Activated CD8-positive, alpha-beta T cell treated with anti-CD3 and anti-CD28 coated beads, Interleukin-2, amount 10 ng/mL, durations not matched to agents 7 days and 5 days (primary cell): ENCODE data around the gene METTL24. TPM values are rescaled to one million over a fixed set of nuclear protein-coding genes. Genes with fewer than 3 reads are reported as not detected.
"Not testable (repeated sequence)": the region's sequence is repeated elsewhere in the genome, so short reads cannot be mapped to it uniquely, and the experiment has no call there.

Experiments used
- ATAC-seq: fragments of 150-1000 bp; cut with Tn5 transposase; one replicate; pipeline ENCODE4 v1.10.0; 2021; ENCODE audit warnings: moderate library complexity
- CTCF ChIA-PET: fragments of 350-600 bp; sonication (Branson Sonifier 250); formaldehyde crosslinking; loops from one replicate; lab custom pipeline; 2021; ENCODE audit warnings: antibody characterized with exemption; lab: Charles Lee
- POLR2A ChIA-PET: fragments of 350-600 bp; sonication (Branson Sonifier 250); formaldehyde crosslinking; loops from one replicate; lab custom pipeline; 2021; ENCODE audit warnings: antibody characterized with exemption; lab: Charles Lee
- DNase-seq: peaks from one replicate; pipeline ENCODE4 v3.0.0-alpha.2; 2020
- H3K27ac Mint-ChIP-seq: one replicate; pipeline ENCODE4 v1.8.0; 2021; ENCODE audit warnings: mild to moderate bottlenecking, mixed read lengths
- H3K27me3 Mint-ChIP-seq: one replicate; pipeline ENCODE4 v1.8.0; 2021; ENCODE audit warnings: low read depth, mixed read lengths
- H3K36me3 Mint-ChIP-seq: one replicate; pipeline ENCODE4 v1.8.0; 2021; ENCODE audit warnings: low read depth, mixed read lengths
- H3K4me1 Mint-ChIP-seq: one replicate; pipeline ENCODE4 v1.8.0; 2021; ENCODE audit warnings: low read depth, mixed read lengths
- H3K4me3 Mint-ChIP-seq: one replicate; pipeline ENCODE4 v1.8.0; 2021; ENCODE audit warnings: mild to moderate bottlenecking, mixed read lengths
- H3K9me3 Mint-ChIP-seq: one replicate; pipeline ENCODE4 v1.8.0; 2022; ENCODE audit warnings: mixed read lengths; ENCODE audit not compliant: insufficient read depth
- total RNA-seq, 2 experiments: library from RNA; stranded (reverse); gene quantifications; one replicate each; pipeline ENCODE4 v1.2.3, GENCODE V29; 2021

METTL24 gene
- total RNA-seq, 2 experiments from 2014 or later = not detected

GRCh38 chr6:110358553-110359160 is 508 bp upstream of the METTL24 start:
- ATAC-seq (no peak), DNase-seq (no peak)
- Mint-ChIP-seq H3K36me3 (no peaks in the 10 kb centered on the region), H3K4me1 (peaks cover 6% of the 10 kb centered on the region), H3K4me3 (peak overlapping the region; percentile 10), H3K27ac (no peak overlapping the region), H3K9me3 (no peaks in the 10 kb centered on the region), H3K27me3 (peaks cover 32% of the 10 kb centered on the region)
- ChIA-PET POLR2A (no interaction called here), CTCF (no interaction called here)

- Mint-ChIP-seq H3K9me3 (no peaks in the 10 kb centered on the region), H3K36me3 (no peaks in the 10 kb centered on the region), H3K4me1 (peaks cover 6% of the 10 kb centered on the region), H3K27me3 (peaks cover 35% of the 10 kb centered on the region), H3K4me3 (peak overlapping the region; percentile 73), H3K27ac (no peak overlapping the region)
- ChIA-PET POLR2A (no interaction called here), CTCF (no interaction called here)
- peak; percentile 13 for ATAC-seq
- no peak for DNase-seq
These were observed 868 bp downstream of the METTL24 start for GRCh38 chr6:110357298-110357663.

- POLR2A ChIA-PET = no interaction called here
- no peak for ATAC-seq
- H3K9me3 Mint-ChIP-seq = no peaks in the 10 kb centered on the region
- CTCF ChIA-PET = no interaction called here
- H3K27ac Mint-ChIP-seq = no peak overlapping the region
- peaks cover 35% of the 10 kb centered on the region for H3K27me3 Mint-ChIP-seq
- no peak overlapping the region for H3K4me3 Mint-ChIP-seq
- peaks cover 6% of the 10 kb centered on the region for H3K4me1 Mint-ChIP-seq
- no peak for DNase-seq
- H3K36me3 Mint-ChIP-seq = no peaks in the 10 kb centered on the region
These were observed 1.4 kb downstream of the METTL24 start for GRCh38 chr6:110356778-110357177.

GRCh38 chr6:110355727-110356126 is 2.4 kb downstream of the METTL24 start:
- Mint-ChIP-seq H3K27ac (no peak overlapping the region), H3K36me3 (no peaks in the 10 kb centered on the region), H3K9me3 (no peaks in the 10 kb centered on the region), H3K27me3 (peaks cover 35% of the 10 kb centered on the region), H3K4me1 (peaks cover 6% of the 10 kb centered on the region), H3K4me3 (no peak overlapping the region)
- DNase-seq = no peak
- ChIA-PET POLR2A (no interaction called here), CTCF (interaction anchor here (2.4 kb wide), 1 partner anchor 10 kb away, joined by 8 read pairs; no protein-coding TSS in a partner anchor)
- ATAC-seq = no peak

- Mint-ChIP-seq H3K4me1 (peaks cover 6% of the 10 kb centered on the region), H3K9me3 (no peaks in the 10 kb centered on the region), H3K36me3 (no peaks in the 10 kb centered on the region), H3K27me3 (peaks cover 35% of the 10 kb centered on the region), H3K4me3 (no peak overlapping the region), H3K27ac (no peak overlapping the region)
- ChIA-PET POLR2A (no interaction called here), CTCF (interaction anchor here (1.0 to 2.4 kb wide), 5 partner anchors 10 to 315 kb away, joined by 3 to 8 read pairs (median 4); no protein-coding TSS in a partner anchor)
- ATAC-seq = no peak
- DNase-seq = no peak
These were observed 3.1 kb downstream of the METTL24 start for GRCh38 chr6:110355022-110355421.

- ATAC-seq (no peak), DNase-seq (no peak)
- ChIA-PET CTCF (interaction anchor here (1.0 to 2.4 kb wide), 6 partner anchors 11 to 314 kb away, joined by 3 to 8 read pairs (median 4); no protein-coding TSS in a partner anchor), POLR2A (no interaction called here)
- no peak overlapping the region for H3K27ac Mint-ChIP-seq
- H3K36me3 Mint-ChIP-seq = no peaks in the 10 kb centered on the region
- H3K27me3 Mint-ChIP-seq = peaks cover 29% of the 10 kb centered on the region
- peaks cover 6% of the 10 kb centered on the region for H3K4me1 Mint-ChIP-seq
- no peak overlapping the region for H3K4me3 Mint-ChIP-seq
- H3K9me3 Mint-ChIP-seq = no peaks in the 10 kb centered on the region
These were observed 4.0 kb downstream of the METTL24 start for GRCh38 chr6:110354153-110354552.

GRCh38 chr6:110353457-110354001 is 4.6 kb downstream of the METTL24 start:
- no peak overlapping the region for H3K27ac Mint-ChIP-seq
- no peak for ATAC-seq
- CTCF ChIA-PET = interaction anchor here (1.1 to 2.4 kb wide), 3 partner anchors 12 to 314 kb away, joined by 4 to 8 read pairs (median 5); no protein-coding TSS in a partner anchor
- peaks cover 23% of the 10 kb centered on the region for H3K27me3 Mint-ChIP-seq
- H3K4me1 Mint-ChIP-seq = peaks cover 6% of the 10 kb centered on the region
- H3K4me3 Mint-ChIP-seq = no peak overlapping the region
- no peak for DNase-seq
- no peaks in the 10 kb centered on the region for H3K9me3 Mint-ChIP-seq
- no peaks in the 10 kb centered on the region for H3K36me3 Mint-ChIP-seq
- POLR2A ChIA-PET = no interaction called here

GRCh38 chr6:110352563-110353262 is 5.4 kb downstream of the METTL24 start:
- no peak for DNase-seq
- ChIA-PET POLR2A (no interaction called here), CTCF (interaction anchor here (1.0 to 1.1 kb wide), 2 partner anchors 11 to 15 kb away, joined by 3 read pairs; no protein-coding TSS in a partner anchor)
- Mint-ChIP-seq H3K4me1 (peaks cover 6% of the 10 kb centered on the region), H3K36me3 (no peaks in the 10 kb centered on the region), H3K27me3 (peaks cover 21% of the 10 kb centered on the region), H3K4me3 (no peak overlapping the region), H3K27ac (no peak overlapping the region), H3K9me3 (no peaks in the 10 kb centered on the region)
- ATAC-seq = no peak

- ChIA-PET CTCF (interaction anchor here (0.9 to 1.1 kb wide), 4 partner anchors 10 to 40 kb away, joined by 3 read pairs; no protein-coding TSS in a partner anchor), POLR2A (no interaction called here)
- no peaks in the 10 kb centered on the region for H3K9me3 Mint-ChIP-seq
- peaks cover under 1% of the 10 kb centered on the region for H3K4me1 Mint-ChIP-seq
- ATAC-seq (no peak), DNase-seq (no peak)
- no peak overlapping the region for H3K27ac Mint-ChIP-seq
- H3K36me3 Mint-ChIP-seq = no peaks in the 10 kb centered on the region
- H3K4me3 Mint-ChIP-seq = no peak overlapping the region
- H3K27me3 Mint-ChIP-seq = peaks cover 16% of the 10 kb centered on the region
These were observed 6.2 kb downstream of the METTL24 start for GRCh38 chr6:110351986-110352385.

- ChIA-PET POLR2A (no interaction called here), CTCF (interaction anchor here (0.9 to 1.1 kb wide), 4 partner anchors 10 to 40 kb away, joined by 3 read pairs; no protein-coding TSS in a partner anchor)
- H3K36me3 Mint-ChIP-seq = no peaks in the 10 kb centered on the region
- ATAC-seq (no peak), DNase-seq (no peak)
- no peaks in the 10 kb centered on the region for H3K4me1 Mint-ChIP-seq
- H3K9me3 Mint-ChIP-seq = no peaks in the 10 kb centered on the region
- no peak overlapping the region for H3K4me3 Mint-ChIP-seq
- H3K27ac Mint-ChIP-seq = no peak overlapping the region
- peaks cover 11% of the 10 kb centered on the region for H3K27me3 Mint-ChIP-seq
These were observed 6.6 kb downstream of the METTL24 start for GRCh38 chr6:110351546-110351945.

GRCh38 chr6:110350593-110350992 is 7.6 kb downstream of the METTL24 start:
- H3K4me1 Mint-ChIP-seq, H3K4me3 Mint-ChIP-seq, DNase-seq, POLR2A ChIA-PET, ATAC-seq, H3K27ac Mint-ChIP-seq, H3K27me3 Mint-ChIP-seq, H3K9me3 Mint-ChIP-seq, CTCF ChIA-PET, H3K36me3 Mint-ChIP-seq: not testable (repeated sequence)
